ENCODE data around the gene FBXO41.

GRCh38 chr2:73214120-73215035, 69.9 kb downstream of the FBXO41 start, which contains the start of gene SMYD5:
- 0 out of 2 replicates have a peak, but pooled peaks have one; percentile 18 for TF ChIP-seq TAF1 (IDR thresholded peaks at IDR 0.05; ENCODE audit: borderline replicate concordance, insufficient read depth, low read length)
- no peak for TF ChIP-seq REST (IDR thresholded peaks at IDR 0.05; ENCODE audit: insufficient read depth in 1 of 2, low read depth in 2 of 2, low read length in 2 of 2)
- peak; percentile 84 for TF ChIP-seq POLR2AphosphoS5 (IDR thresholded peaks at IDR 0.05; ENCODE audit: low read depth, low read length)
- peak; percentile 98; the same call in 1 of the 2 replicates for TF ChIP-seq SIN3A (IDR thresholded peaks at IDR 0.05; ENCODE audit: borderline replicate concordance, insufficient read depth, low read length)
